GM18498 (cell line): ENCODE results near the gene SLC22A4.

Experiments used
- ATAC-seq: cut with Tn5 transposase; IDR thresholded peaks from one replicate; pipeline ENCODE4 v1.9.1; 2021; ENCODE audit warnings: mild to moderate bottlenecking, moderate library complexity; ENCODE audit not compliant: unreplicated experiment

SLC22A4 gene

DNA sequence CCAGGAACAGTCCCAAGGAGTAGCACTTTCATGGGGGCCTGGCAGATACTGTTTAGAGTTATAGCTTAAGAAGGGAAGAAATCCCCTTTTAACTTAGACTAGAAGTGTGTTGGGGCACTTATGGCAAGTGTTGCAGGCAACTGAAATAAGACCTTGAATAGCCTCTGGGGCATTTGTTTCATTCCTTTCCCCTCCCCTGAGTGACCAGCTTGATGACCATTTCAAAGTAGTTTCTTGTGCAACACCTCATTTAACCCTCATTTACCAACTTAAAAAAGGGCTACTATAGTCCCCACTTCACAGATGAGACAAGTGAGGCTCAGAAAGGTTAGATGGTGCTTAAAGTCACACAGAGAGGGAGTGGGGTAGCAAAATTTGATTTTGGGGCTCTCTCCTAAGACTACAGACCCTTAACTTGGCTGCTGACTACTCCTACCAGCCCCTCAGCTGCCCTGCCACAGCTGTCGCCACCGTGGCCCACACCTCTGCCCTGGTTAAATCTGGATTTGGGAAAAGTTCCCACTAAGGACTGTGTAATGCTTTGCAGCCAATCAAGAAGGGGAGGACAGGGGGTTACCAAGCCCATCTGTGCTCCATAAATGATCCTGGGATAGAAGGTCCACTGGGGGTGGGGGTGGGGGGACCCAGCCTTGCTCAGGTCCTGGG lies 31.2 kb upstream of the SLC22A4 start:
- no peak for ATAC-seq

DNA sequence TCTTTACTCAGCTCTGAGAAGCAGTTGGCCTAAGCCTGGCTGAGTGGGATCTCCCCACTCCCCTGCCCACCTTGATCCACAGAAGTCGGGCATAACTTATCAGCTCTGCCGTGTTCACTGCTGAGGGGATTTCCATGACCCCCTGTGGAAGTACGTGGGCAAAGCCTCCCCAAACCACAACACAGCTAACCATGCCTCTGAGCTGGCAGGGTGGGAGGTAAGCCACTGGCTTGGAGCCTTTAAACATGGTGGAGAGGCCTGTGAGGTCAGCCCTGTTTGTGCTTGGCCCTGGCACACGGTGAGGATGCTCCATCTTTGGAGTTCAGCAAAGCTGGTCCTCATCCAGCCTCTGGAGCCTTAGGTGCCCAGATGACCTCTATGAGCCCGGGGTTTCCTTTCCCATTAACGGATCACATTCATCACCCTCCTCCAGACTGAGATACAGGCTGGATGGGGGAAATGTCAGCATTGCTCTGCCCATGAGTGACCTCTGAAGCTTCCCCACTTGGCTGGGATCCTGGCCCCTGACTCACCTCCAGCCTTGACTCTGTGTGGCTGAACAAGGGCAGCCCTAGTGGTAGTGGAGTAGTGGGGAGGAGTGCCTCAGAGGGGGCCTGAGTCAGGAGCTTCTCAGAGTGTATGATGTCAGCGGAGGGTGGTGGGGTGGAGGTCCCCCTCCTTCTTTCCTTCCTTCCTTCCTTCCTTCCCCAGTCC lies 30.5 kb upstream of the SLC22A4 start:
- ATAC-seq: no peak

DNA sequence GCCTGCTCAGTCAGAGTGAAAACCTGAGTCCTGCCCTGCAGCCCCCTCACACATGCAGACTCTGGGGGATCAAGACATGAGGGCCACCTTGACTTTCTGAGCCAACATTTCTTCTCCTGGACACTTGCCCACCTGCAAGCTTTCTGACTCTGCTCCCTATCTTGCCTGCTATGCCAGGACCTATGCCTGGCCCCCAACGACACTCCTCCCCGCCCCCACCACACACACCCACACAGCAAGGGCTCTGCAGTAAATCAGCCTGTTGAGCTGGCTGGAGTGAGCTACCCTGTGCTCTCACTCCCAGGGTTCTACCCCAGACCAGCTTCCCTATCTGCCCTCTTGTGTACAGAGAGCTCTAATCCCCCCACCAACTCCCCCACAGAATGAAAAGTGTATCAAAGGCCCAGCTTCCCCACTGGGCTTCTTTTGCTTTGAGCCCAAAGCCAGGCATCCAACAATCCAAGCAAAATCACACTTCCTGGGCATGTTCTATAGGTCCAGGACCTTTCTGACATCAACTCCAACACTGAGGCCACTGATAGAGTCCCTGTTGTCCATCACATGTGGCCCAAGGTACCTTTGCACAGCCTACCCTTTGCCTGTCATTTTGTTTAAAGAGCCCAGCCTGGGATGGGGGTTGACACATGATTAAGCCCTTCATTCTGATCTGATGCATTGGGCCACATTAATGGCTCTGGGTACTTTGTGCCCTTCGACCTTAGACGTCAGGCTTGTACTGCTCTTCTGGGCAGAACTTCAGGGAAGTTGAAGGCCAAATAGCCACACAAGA lies 29.5 kb upstream of the SLC22A4 start:
- no peak for ATAC-seq

DNA sequence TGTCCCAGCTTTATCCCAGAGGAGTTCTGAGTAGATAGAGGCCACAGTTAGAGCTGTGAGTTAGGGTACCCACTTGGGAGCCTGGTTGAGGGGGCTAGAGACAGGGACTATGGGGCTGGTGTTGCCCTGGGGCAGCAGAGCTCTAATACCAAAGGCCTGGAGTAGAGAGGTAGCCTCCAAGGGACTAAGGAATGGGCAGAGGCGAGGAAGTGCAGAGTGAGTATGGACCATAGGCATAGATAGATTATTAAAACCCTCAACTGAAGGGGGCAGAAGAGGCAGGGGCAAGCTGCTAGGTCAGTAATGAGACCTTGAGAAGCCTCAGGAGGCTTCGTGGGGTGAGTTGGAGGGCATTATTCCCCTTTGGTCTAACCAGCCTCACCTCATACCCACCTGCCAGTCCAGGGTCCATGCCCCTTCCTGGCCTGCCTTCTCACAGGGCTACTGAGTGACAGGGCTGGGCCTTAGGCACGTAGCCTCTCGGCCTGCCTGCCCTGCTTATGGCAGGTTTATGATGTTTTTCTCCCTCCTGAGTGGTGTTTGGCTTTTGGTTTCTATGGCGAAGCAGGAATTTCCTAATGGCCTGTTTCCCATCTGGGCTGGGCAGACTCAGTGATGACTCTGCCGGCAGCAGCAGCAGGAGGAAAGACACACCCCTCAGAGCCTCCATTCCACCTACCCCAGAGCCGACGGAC lies 28.7 kb upstream of the SLC22A4 start:
- ATAC-seq: no peak

DNA sequence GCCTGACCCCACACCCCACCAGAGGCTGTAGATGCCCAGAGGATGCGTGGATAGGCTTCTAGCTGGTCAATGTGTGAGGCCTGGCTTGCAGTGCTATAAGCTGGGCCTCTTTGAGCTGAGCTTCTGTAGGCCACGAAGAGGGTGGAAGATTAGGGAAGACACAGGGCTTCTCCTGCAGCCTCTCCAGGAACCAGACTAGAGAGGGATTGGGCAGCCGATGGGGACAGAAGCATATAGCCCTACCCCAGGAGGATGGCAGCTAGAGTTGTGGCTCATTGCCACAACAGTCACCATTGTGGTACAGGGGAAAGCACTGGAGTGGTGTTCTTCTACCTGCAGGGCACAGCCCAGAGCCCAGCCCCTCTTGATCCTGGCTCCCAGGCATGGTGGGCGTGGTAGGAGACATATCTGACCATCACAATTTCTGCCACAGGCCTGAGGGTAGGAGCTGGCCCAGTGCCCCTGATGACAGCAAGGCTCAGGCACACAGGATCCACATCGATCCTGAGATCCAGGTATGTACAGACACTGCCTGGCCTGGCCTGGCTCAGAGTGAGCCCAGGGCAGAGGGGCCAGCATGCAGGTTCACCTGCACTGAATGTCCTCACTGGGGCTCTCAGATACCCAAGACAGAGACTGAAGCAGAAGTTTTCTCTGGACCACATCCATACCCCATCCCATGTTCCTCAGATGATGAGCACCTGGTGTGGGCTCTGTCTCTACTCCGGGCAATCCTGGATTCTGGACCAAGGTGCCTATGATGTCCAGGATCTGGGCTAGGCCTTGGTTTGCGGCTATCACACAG lies 28.0 kb upstream of the SLC22A4 start:
- ATAC-seq: no peak

DNA sequence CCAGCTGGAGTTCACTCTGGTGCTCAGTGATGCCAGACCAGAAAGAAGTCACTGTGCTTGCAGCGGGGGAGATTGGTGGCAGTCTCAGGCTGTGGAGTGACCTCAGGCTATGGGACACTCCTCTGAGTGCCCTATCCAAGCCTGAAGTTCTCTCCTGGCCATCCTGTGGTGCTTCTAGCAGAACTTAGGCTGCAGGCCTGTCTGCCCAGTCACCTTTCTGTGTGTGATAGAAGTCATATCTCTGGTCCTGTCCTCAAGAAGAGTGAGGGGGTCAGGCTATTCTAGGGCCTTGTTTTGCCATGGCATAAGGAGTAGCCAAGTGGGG lies 27.4 kb upstream of the SLC22A4 start:
- no peak for ATAC-seq

DNA sequence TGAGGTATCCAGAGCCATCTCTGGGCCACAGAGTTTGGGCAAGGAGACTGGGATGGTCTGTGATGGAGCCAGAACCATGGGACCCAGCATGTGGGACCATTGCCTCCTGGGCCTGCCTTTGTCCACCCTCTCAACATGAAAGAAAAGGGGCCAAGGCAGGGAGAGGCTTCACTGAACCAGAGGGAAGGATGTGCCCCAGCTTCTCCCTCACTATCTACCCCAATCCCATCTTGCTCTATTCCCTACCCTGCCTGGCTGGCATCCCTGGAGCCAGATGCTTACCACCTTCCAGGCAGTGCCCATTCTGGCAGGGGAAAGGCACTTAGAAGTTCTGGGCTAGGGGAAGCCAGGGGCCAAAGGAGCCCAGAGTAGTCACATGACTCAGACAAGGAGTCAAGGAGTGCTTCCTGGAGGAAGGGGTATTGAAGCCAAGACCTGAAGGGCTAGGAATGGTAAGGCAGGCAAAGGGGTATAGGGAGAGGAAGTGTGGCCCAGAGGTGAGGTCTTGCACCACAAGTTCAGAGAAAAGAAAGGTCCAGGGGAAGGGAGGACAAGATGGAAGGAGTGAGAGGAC lies 26.9 kb upstream of the SLC22A4 start:
- no peak for ATAC-seq

DNA sequence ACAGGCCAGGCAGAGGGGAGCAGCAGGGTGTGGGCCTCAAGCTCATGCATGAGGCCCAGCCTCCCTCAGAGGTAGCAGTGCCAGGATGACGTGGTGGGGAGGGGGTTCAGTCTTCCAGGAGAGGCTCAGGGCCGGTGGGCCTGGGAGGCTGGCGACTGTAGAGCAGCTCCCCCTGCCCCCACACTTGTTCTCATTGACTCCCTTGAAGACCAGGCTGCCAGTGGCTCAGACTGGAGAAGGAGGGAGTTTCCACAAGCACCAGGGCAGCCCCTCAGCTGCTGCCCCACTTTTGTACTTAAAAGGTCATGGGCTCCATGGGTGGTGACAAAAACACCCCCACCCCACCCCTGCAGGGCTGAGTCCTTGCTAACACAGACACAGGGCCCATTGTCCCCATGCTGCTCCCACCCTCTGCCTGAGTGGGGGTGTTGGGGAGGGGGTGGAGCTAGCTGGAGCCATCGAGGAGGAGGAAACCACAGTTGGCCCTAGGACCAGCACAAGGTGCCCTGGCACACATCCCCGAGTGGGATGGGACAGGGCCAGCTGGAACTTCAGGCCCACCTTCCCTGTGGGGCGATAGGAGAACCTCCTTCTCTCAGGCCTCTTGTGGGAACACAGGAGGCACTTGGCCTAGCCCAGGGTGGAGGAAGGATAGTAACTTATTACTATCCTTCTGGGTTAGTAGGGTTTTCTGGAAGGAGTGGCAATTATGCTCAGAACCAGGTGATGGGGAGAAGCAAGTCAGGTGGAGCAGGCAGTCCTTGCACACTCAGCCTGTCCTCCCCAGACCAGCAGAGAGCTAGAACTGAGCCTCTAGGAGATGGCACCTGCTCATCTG lies 26.0 kb upstream of the SLC22A4 start:
- peak; percentile 5 for ATAC-seq

DNA sequence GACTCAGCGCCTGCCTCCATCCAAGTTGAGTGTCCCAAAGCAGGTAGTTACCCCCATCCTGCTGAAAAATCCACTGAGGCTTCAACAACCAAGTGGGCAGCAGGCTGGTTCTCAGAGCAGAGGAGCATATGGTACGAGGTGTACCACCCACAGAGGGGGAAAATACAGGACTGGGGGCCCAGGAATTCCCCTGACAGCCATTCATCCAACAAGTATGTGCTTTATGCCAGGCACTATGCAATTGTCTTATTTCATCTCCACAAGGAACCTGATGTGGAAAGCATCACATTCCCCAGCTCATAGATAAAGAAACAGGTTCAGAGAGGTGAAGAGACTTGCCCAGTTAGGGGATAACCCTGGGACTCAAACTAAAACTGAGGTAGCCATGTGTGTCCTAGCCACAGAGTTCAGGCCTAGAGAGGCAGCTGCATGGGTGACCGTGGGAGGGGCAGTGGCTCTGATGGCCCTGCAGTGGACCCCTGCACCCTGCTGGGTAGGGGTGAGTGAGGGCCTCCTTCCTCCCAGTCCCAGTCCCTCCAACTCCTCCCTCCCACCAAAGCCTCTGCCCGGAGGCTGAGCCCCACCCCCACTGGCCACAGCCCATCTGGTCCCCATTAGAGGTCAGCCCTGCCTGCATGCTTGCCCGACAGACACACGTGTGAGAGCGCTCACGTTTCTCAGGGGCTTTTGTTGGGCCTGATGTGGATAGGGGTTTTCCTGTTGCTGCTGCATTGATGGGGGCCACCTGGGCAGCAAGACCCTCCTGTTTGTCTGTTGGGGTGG lies 25.2 kb upstream of the SLC22A4 start:
- peak; percentile 68 for ATAC-seq

DNA sequence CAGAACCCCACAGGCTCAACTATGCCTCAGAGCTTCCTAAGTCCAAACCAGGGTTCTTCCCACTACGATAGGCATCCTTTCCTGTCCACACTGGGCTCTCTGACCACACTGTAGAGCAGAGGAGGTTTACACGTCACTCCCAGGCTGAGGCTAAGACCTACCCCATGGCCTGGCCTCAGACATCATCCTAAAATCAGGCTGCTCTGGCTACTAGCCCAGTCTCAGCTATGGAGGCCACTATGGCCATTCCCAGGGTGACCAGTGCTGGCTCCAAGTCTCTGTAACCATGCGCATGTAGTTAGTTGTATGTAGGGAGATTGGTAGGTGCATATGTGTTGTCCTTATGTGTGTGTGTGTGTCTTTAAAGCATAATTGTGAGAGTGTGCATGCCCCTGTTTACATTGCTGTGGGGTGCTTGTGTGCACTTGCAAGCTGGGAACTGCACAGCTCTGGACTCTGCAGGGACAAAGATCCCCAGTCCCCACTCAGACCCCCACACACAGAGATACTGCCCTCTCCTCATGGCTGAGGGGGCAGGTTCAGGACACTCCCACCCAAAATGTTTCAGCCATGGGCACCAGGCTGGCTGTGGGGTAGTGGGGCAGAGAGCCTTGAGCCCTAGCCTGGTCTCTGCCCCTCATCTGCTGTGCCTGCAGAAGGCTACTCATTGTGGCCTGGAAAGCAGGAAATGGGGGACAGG lies 24.4 kb upstream of the SLC22A4 start:
- no peak for ATAC-seq

DNA sequence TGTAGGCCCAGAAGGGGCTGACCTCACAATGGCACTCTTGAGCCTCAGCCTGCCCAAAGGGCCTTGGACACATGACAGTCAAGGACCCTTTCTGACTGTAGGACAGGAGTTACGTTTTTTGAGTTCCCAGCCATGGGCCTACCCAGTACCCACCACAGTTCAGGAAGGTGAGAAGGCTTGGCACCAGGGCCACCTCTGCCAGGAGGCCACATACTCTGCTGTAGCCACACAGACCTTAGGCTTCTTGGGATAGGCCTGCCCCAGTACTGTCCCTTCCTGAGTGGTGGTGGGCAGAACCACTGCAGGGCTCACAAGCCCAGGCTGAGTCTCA lies 23.9 kb upstream of the SLC22A4 start:
- ATAC-seq: no peak

DNA sequence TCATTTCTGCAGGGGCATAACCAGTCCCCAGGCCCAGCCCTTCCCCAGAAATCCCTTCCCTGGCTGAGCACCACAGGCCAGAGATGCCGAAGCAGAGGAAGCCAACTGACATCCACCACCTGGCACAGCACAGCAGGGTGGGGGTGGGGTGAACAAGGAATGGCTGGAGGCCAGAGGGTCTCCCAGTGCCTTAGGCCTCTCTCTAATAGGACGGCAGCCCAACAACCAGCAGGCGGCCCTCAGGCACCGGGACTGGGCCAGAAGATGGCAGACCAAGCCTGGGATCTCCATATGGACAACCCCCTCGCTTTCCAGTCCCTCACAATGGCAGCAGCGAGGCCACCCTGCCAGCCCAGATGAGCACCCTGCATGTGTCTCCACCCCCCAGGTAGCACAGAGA lies 23.5 kb upstream of the SLC22A4 start:
- no peak for ATAC-seq

DNA sequence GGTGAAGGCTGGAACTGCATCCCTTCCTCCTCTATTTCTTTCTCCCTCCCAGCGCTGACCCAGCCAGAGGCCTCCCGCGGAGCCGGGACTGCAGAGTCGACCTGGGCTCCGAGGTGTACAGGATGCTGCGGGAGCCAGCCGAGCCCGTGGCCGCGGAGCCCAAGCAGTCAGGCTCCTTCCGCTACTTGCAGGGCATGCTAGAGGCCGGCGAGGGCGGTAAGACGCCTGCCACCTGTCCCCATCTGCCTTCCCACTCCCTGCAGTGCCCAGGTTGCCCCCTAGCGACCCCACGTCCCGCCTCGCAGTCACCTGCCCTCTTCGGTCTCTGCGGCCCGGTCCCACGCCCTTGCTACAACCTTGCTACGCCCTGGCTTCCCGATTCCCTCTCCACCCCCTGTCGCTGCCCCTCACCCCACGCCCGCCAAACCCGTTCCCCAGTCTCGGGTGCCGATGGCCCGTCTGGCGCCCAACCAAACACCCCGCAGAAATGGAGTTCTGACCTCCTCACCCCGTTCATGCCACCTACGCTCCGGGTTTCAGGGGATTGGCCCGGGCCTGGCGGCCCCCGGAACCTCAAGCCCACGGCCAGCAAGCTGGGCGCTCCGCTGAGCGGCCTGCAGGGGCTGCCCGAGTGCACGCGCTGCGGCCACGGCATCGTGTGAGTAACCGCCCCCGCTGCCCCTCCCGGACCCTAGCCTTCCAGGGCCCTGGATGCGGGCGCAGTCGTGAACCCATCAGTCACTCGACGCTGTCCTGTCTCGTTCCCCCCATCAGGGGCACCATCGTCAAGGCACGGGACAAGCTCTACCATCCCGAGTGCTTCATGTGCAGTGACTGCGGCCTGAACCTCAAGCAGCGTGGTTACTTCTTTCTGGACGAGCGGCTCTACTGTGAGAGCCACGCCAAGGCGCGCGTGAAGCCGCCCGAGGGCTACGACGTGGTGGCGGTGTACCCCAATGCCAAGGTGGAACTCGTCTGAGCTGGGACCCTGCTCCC lies 22.6 kb upstream of the SLC22A4 start:
- no peak for ATAC-seq

DNA sequence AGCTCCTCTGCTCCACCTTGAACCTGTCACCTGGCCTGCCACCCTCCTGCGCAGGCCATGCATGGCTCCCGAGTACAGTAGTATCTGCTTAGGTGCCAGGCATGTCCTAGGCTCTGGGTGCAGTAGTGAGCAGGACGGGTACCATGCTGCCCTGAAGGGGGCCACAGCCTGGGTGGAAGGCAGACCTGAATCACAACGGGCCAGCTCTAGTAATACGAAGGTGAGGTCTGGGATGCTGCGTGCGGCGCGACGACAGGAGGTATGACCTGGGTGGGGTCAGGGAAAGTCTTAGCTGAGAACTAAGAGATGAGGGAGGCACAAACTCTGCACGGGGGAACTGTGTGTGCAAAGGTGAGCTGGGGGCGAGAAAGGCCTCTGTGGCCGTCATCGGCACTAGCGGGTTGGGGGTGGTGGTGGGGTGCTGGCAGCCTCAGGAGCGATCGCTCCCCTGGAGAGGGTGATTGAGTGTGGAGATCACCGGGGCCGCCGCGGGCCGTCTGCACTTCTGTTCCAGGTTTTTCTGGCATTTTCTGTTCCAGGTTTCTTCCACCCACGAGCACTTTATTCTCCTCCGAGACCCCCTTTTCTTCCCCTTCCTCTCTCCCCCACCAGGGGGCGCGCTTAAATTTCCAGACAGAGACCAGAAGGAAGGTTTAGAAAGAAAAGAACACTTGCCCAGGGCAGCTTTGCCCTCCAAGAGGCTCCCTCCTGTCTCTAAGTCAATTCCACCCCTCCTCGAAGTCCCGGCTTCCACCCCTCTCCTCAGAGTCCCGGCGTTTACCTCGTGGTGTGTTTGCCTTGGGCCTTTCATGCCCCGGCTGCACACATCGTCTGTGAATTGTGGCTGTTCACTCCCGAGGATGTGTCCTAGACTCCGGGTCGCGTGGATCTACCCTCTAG lies 21.6 kb upstream of the SLC22A4 start:
- no peak for ATAC-seq

DNA sequence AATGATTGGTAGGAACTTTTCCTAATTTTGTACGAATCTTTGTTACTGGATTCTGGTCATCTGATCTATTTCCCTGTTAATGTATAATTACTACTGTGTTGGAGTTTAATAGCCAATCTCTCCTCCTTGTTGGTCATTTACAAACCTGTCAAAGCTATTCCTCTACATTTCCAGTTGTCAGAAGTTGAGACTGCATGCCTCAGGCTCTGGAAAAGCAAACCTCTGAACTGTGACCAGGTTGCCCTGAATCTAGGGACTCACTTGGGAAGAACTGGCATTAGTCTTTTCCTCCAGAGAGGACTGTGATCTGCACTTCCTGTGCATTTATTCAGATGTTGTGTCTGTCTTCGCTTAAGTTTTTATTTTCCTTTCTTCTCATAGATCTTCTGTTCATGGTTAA lies 20.6 kb upstream of the SLC22A4 start:
- no peak for ATAC-seq
